ENCODE data around the gene SPHK1. TPM values are rescaled to one million over a fixed set of nuclear protein-coding genes. Genes with fewer than 3 reads are reported as not detected.

Gene SPHK1
- total and polyA plus RNA-seq, 3 donors from 2014 or later = 8.0 to 17.7 (median 14.7) TPM

DNA sequence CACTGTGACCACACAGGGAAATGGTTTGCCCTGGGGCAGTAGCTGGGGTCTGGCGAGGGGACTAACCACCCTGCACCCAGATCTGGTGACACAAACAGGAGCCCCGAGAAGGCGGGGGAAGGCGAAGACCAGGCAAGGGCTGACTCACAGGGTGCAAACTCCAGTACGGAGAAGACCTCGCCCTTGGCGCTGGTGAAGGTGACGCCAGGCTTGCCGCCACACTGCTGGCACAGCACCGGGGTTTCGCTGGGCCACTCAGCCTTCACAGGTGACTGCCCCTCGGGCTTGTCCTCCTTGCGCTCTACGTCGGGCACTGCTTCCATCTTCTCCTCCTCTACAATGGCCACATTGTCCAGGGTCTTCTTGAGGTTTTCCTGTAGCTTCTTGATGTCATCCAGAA is 11.6 kb downstream of the SPHK1 start:
- intact Hi-C loops (cut with DNase I; ENCODE audit: low total_unique reads) = loop anchor here (5.0 kb wide), 1 partner anchor 94 kb away; no protein-coding TSS in a partner anchor
- H3K36me3 ChIP-seq (ENCODE audit: low read depth, missing control alignments) = no peaks in the 10 kb centered on the region
- no peak overlapping the region for H3K4me3 ChIP-seq
- TF ChIP-seq, protein P1, sequence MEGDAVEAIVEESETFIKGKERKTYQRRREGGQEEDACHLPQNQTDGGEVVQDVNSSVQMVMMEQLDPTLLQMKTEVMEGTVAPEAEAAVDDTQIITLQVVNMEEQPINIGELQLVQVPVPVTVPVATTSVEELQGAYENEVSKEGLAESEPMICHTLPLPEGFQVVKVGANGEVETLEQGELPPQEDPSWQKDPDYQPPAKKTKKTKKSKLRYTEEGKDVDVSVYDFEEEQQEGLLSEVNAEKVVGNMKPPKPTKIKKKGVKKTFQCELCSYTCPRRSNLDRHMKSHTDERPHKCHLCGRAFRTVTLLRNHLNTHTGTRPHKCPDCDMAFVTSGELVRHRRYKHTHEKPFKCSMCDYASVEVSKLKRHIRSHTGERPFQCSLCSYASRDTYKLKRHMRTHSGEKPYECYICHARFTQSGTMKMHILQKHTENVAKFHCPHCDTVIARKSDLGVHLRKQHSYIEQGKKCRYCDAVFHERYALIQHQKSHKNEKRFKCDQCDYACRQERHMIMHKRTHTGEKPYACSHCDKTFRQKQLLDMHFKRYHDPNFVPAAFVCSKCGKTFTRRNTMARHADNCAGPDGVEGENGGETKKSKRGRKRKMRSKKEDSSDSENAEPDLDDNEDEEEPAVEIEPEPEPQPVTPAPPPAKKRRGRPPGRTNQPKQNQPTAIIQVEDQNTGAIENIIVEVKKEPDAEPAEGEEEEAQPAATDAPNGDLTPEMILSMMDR (IDR thresholded peaks at IDR 0.05) = no peak
- TF ChIP-seq POLR2A (IDR thresholded peaks at IDR 0.05) = no peak
- 85 to 97% methylated on average over 6 to 15 of the region's 15 CpGs for WGBS, 2 donors
- H3K9me3 ChIP-seq = no peaks in the 10 kb centered on the region
- H3K4me1 ChIP-seq = peaks cover 3% of the 10 kb centered on the region
- no peak for DNase-seq
- no peak overlapping the region for H3K27ac ChIP-seq
- H3K27me3 ChIP-seq = no peaks in the 10 kb centered on the region

DNA sequence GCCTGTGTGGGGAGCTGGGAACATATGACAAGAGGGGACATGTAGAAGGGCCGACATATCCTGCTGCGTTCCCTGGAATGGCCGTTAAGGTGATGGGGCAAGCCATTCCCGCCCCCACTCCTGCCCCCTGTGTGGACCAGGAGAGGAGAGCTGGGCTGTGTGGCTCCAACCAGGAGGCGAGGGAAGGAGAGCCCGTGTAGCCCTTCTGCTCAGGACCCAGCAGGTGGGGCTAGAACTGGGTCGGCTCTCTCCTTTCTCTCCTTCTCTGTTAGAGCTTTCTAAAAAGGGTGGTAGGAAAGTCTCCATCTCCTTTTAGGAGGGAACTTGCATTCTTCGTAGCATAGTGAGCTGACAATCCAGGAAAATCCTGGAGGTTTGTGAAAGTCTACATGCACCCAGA is 12.8 kb downstream of the SPHK1 start:
- intact Hi-C loops (cut with DNase I; ENCODE audit: low total_unique reads) = loop anchor here (5.0 kb wide), 1 partner anchor 95 kb away; no protein-coding TSS in a partner anchor
- WGBS, 2 donors = 86 to 94% methylated on average over 6 to 8 of the region's 8 CpGs
- no peaks in the 10 kb centered on the region for H3K36me3 ChIP-seq (ENCODE audit: low read depth, missing control alignments)

DNA sequence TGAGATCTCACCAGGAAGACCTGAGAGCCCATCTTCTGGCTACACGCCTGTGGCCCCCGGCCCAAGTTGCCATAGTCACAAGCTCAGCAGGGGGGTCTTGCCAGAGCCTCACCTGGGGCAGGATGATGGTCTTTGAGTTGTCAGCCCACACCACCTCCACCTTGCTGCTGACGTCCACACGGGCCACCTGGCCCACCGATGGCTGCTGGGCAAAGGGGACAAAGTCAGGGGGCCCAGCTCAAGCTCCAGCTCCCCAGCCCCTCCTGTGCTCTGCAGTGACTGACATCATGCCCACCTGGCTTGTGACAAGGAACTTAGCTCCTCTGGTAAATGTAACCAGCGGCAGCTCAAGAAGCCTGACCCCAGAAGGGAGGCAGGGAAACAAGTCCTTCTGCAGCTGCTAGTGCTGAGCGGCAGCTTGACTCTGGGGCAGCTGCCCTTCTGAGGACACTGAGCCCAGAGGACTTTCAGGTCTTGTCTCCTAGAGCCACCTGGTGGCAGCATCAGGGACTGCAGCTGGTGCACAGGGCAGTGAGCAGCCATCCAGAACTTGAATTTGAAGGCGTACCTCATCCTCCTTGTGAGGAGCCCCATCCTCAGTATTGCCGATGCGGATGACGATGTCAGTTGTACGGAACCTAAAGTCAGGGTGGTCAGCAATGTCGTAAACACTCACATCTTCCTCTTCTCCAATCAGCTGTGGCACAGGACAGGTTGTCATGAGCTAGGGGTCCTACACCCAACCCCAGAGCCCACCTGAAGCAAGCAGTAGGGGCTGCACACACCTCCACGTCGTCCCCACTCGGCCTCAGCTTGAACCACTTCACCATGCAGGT is 13.5 kb downstream of the SPHK1 start:
- TF ChIP-seq, protein P1 (IDR thresholded peaks at IDR 0.05) = peak; percentile 95 to 98 (median 97)
- no peak for TF ChIP-seq POLR2A (IDR thresholded peaks at IDR 0.05)
- Histone ChIP-seq H3K36me3 (ENCODE audit: low read depth, missing control alignments) (no peaks in the 10 kb centered on the region), H3K9me3 (no peaks in the 10 kb centered on the region), H3K4me3 (no peak overlapping the region), H3K27ac (no peak overlapping the region), H3K27me3 (no peaks in the 10 kb centered on the region), H3K4me1 (peaks cover 3% of the 10 kb centered on the region)
- peak; percentile 96 for DNase-seq
- WGBS, 2 donors = 50 to 51% methylated on average over 10 to 16 of the region's 16 CpGs
- intact Hi-C loops (cut with DNase I; ENCODE audit: low total_unique reads) = loop anchor here (5.0 kb wide), 1 partner anchor 96 kb away; no protein-coding TSS in a partner anchor

More for the DNA sequence above, 12.8 kb downstream of the SPHK1 start:
- no peaks in the 10 kb centered on the region for H3K9me3 ChIP-seq
- no peak overlapping the region for H3K27ac ChIP-seq
- H3K4me1 ChIP-seq = peaks cover 3% of the 10 kb centered on the region
- no peaks in the 10 kb centered on the region for H3K27me3 ChIP-seq
- H3K4me3 ChIP-seq = no peak overlapping the region
- no peak for DNase-seq
- no peak for TF ChIP-seq POLR2A (IDR thresholded peaks at IDR 0.05)
- TF ChIP-seq, protein P1 (IDR thresholded peaks at IDR 0.05) = no peak

DNA sequence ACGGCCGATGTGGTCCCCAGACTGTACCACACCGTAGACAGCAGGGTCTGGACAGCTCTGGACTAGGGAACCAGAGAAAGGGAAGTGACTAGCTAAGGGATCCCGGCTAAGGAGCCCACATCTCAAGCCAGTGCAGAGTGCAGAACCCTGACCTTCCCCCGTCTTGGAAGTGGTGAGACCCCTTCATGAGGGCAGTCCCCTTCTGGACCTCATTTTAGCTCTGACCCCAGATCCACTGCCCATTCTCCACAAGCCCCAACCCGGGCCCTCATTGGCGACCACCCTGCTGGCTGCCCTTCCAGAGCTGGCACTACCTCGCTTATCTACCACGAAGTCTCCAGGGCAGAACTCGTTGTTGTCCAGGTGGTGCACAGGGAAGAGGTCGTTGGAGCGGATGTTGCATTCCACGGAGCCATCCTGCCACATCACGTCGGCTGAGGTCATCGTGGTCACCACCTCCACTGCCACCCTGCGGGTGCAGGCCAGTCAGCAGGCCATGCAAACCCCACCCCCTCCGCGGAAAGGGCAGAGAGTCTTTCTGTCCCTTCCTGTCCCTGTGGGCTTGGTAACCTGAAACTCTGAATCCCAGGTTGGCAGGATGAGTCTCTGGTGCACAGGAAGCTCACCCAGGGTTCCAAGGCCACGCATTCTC is 14.2 kb downstream of the SPHK1 start:
- no peak for DNase-seq
- 85 to 88% methylated on average over 9 to 20 of the region's 20 CpGs for WGBS, 2 donors
- no peaks in the 10 kb centered on the region for H3K36me3 ChIP-seq (ENCODE audit: low read depth, missing control alignments)

More for the DNA sequence above, 14.2 kb downstream of the SPHK1 start:
- H3K27ac ChIP-seq = no peak overlapping the region
- H3K4me1 ChIP-seq = peaks cover 3% of the 10 kb centered on the region
- TF ChIP-seq, protein P1 (IDR thresholded peaks at IDR 0.05) = no peak
- TF ChIP-seq POLR2A (IDR thresholded peaks at IDR 0.05) = no peak
- H3K4me3 ChIP-seq = no peak overlapping the region
- no peaks in the 10 kb centered on the region for H3K27me3 ChIP-seq
- intact Hi-C loops (cut with DNase I; ENCODE audit: low total_unique reads) = loop anchor here (5.0 kb wide), 1 partner anchor 96 kb away; no protein-coding TSS in a partner anchor
- no peaks in the 10 kb centered on the region for H3K9me3 ChIP-seq
